T1000 (cell line): ENCODE results near the gene ZNF433.

ENCODE experiments used
- DNase-seq: peaks from one replicate; lab custom pipeline; 2025; ENCODE audit warnings: mixed read lengths; lab: John Stamatoyannopoulos, UW

Gene ZNF433

DNA sequence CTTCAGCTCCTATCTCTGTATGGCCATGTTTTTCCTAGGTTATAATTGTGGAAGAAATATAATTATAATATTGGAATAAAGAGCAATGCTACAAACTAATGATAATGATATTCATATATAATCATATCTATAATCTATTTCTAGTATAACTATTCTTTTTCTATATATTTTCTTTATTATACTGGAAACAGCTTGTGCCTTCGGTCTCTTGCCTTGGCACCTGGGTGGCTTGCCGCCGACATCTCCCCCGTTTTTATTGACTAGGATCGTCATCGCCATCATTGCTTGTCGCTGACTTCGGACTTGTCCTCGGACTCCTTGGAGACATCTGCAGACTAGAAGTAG, 46.4 kb downstream of the ZNF433 start:
- DNase-seq = no peak

DNA sequence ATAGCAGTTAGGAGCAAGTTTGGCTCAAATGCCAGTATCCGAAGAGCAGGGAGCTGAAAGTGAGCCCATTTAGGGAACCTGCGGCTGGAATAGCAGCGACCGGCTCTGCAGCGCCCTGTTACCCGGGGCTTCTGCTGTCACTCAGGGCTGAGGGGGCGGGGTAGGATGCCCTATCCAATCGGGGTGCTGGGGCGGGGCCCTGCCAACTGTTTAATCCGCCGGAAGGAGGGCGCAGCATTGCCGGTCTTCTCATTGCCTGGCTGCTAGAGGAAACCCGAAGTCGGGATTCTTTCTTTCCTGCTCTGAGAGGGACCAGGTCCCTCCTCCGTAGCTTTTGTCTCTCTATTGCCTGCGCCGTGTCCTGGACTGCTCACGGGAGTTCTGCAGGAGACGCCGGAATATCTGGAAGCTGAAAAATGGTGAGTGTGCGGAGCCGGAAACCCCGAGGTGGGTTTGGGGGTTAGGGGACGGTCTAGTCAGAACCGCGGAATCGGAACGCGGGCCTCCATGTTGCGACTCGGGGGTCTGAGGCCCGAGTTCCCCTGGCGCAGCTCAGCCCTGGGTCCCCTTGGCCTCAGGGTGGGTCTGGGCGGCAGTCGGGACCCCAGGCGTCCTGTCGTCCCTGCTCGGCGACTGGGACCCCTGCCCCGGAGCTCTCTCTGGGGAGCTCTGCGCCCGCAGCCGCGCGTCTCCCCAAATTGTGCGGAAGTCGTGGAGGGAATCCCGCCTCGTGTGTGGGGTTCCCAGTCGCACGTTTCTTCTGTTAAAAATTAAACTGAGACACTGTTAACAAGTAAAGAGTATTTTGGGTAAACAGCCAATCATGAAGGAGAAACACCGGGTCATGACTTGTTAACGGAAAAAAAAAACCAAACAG, 47.8 kb downstream of the ZNF433 start:
- peak; percentile 85 for DNase-seq

DNA sequence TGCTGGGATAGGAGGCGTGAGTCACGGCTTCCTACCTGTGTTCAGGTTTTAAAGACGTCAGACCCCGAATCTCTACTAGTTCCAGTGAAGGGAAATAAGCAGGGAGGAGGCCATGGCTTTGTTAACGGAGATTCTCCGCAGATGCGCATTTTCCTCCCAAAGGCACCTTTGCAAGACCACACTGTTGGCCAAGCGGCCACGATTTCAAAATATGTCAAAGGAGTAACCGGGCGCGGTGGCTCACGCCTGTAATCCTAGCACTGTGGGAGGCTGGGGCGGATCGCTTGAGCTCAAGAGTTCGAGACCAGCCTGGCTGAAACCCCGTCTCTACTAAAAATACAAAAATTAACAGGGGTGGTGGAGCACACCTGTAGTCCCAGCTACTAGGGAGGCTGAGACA, 48.7 kb downstream of the ZNF433 start:
- DNase-seq = no peak

DNA sequence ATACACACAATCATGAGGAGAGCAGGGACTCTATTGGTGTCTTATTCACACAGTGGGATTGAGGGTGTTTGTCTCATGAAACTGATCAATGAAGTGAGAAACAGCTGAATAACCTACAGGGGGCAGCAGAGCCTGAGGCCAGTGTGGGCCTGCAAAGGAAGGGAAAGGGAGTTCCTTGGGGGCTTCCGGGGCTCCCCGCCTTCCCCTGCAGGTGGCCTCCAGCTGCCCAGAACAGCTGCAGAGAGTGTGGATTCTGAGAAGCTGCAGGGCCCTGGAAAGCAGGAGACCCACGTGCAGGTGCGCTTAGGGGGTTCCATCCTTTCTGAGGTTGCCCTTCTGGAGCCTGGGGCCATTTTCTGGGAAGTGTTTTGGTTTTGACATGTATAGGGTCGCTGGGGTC, 50.5 kb downstream of the ZNF433 start:
- DNase-seq = no peak

DNA sequence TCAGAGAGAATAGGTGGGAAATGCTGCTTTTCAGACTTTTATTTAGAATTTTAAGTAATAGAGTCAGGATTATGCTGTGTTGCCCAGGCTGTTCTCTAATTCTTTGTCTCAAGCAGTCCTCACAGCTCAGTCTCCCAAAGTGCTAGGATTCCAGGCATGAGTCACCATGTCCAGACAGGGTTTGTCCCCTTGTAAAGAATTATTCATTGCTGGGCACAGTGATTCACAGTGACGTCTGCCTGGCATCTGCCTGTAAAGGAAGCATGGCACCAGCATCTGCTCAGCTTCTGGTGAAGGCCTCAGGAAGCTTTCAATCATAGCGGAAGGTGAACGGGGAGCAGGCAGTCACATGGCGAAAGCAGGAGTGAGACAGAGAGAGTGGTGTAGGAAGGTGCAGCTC, 53.0 kb downstream of the ZNF433 start:
- DNase-seq = peak; percentile 43

GRCh38 chr19:11979527-11979926, 56.0 kb downstream of the ZNF433 start:
- no peak for DNase-seq

DNA sequence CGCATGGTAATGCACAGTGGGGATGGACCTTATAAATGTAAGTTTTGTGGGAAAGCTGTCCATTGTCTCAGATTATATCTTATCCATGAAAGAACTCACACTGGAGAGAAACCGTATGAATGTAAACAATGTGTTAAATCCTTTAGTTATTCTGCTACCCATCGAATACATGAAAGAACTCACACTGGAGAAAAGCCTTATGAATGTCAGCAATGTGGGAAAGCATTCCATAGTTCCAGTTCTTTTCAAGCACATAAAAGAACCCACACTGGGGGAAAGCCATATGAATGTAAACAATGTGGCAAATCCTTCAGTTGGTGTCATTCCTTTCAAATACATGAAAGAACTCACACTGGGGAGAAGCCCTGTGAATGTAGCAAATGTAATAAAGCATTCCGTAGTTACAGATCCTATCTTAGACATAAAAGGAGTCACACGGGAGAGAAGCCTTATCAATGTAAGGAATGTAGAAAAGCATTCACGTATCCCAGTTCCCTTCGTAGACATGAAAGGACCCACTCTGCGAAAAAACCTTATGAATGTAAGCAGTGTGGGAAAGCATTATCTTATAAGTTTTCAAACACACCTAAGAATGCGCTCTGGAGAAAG, 56.9 kb downstream of the ZNF433 start:
- DNase-seq = no peak

- no peak for DNase-seq
Measured at GRCh38 chr19:11973019-11973810, 62.3 kb downstream of the ZNF433 start.

GRCh38 chr19:11971041-11971440, 64.4 kb downstream of the ZNF433 start:
- DNase-seq = no peak

- DNase-seq = no peak
Measured at GRCh38 chr19:11970174-11970573, 65.3 kb downstream of the ZNF433 start.

GRCh38 chr19:11964858-11965645, 70.4 kb downstream of the ZNF433 start, which contains the start of gene ZNF763:
TSS of gene ZNF763 (plus strand) at chr19:11965040. CDS start at chr19:11965209, 169 bp downstream.
- DNase-seq = peak; percentile 81
